ENCODE results near the gene VPS11. TPM values are rescaled to one million over a fixed set of nuclear protein-coding genes. Genes with fewer than 3 reads are reported as not detected.

The VPS11 gene
- polyA plus RNA-seq, 1 donor from 2014 or later: 24.8 TPM

GRCh38 chr11:119116601-119117000 lies 49.0 kb downstream of the VPS11 start:
- Histone ChIP-seq H3K36me3 (ENCODE audit: insufficient read depth, low read length) (no peaks in the 10 kb centered on the region), H3K9me3 (ENCODE audit: low read length) (no peaks in the 10 kb centered on the region), H3K9ac (ENCODE audit: low read length) (no peak overlapping the region), H3K27ac (ENCODE audit: low read length) (no peak overlapping the region), H3K79me2 (replicated peaks; ENCODE audit: insufficient read depth, low read length) (no peaks in the 10 kb centered on the region), H3K4me2 (ENCODE audit: low read length) (no peak overlapping the region), H3K27me3 (ENCODE audit: insufficient read depth, low read depth, low read length) (no peaks in the 10 kb centered on the region), H3K4me3 (ENCODE audit: low read length) (no peak overlapping the region), H3F3A (ENCODE audit: insufficient read depth, low read length, poor library complexity, severe bottlenecking) (no peaks in the 10 kb centered on the region), H4K20me1 (ENCODE audit: insufficient read depth) (no peaks in the 10 kb centered on the region), H2AFZ (ENCODE audit: low read depth, low read length) (no peak overlapping the region), H3K9me2 (ENCODE audit: insufficient read depth, low read length) (no peaks in the 10 kb centered on the region)
- TF ChIP-seq EZH2 (IDR thresholded peaks at IDR 0.05; ENCODE audit: borderline replicate concordance, insufficient read depth, low read length, poor library complexity, severe bottlenecking) (no peak), TAF1 (IDR thresholded peaks at IDR 0.05; ENCODE audit: low read depth) (no peak)
- TF ChIP-seq, protein P1, sequence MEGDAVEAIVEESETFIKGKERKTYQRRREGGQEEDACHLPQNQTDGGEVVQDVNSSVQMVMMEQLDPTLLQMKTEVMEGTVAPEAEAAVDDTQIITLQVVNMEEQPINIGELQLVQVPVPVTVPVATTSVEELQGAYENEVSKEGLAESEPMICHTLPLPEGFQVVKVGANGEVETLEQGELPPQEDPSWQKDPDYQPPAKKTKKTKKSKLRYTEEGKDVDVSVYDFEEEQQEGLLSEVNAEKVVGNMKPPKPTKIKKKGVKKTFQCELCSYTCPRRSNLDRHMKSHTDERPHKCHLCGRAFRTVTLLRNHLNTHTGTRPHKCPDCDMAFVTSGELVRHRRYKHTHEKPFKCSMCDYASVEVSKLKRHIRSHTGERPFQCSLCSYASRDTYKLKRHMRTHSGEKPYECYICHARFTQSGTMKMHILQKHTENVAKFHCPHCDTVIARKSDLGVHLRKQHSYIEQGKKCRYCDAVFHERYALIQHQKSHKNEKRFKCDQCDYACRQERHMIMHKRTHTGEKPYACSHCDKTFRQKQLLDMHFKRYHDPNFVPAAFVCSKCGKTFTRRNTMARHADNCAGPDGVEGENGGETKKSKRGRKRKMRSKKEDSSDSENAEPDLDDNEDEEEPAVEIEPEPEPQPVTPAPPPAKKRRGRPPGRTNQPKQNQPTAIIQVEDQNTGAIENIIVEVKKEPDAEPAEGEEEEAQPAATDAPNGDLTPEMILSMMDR (IDR thresholded peaks at IDR 0.05; ENCODE audit: poor library complexity, severe bottlenecking): no peak

DNA sequence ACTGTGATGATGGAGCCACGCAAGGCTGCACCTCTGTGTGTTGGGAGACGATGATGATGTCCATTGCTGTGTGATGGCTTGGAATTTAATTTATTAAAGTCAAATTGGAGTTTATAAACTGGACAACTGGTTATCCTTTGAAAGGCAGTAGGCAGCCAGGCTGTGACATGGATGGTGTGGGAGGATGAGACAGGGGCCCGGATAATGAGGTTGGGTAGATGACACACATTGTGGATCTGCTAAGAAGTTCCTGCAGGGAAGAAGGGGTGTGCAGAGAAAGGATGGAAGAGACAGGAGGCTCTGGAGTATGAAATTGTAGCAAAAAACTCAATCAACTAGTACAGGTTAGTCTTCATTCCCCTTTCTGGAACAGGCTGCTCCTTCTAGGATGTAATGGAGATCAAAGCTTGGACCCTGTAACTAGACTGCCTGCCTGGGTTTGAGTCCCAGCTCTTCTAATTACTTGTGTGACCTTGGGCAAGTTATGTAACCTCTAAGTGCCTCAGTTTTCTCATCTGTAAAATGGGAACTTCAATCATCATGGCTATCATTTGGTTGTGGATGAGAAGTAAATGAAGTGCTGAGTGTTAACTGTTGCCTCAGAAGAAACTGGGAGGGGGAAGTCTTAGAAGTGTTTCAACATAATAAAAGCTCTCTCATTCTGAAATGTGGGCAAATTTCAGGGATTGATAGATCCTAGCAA lies 49.5 kb downstream of the VPS11 start:
- TF ChIP-seq, protein P1 (IDR thresholded peaks at IDR 0.05; ENCODE audit: poor library complexity, severe bottlenecking): no peak
- no peak for TF ChIP-seq SMC3 (conservative IDR thresholded peaks at IDR 0.05; ENCODE audit: poor library complexity)
- TF ChIP-seq TAF1 (IDR thresholded peaks at IDR 0.05; ENCODE audit: low read depth): no peak
- TF ChIP-seq EP300 (conservative IDR thresholded peaks at IDR 0.05; ENCODE audit: poor library complexity, severe bottlenecking): no peak
- TF ChIP-seq POLR2AphosphoS5 (IDR thresholded peaks at IDR 0.05): no peak
- TF ChIP-seq REST (IDR thresholded peaks at IDR 0.05; ENCODE audit: borderline replicate concordance): no peak
- TF ChIP-seq RAD21 (conservative IDR thresholded peaks at IDR 0.05): no peak
- TF ChIP-seq EZH2 (IDR thresholded peaks at IDR 0.05; ENCODE audit: borderline replicate concordance, insufficient read depth, low read length, poor library complexity, severe bottlenecking): no peak
- TF ChIP-seq MXI1 (conservative IDR thresholded peaks at IDR 0.05; ENCODE audit: poor library complexity, severe bottlenecking): no peak
- Histone ChIP-seq H4K20me1 (ENCODE audit: insufficient read depth) (no peaks in the 10 kb centered on the region), H3K79me2 (replicated peaks; ENCODE audit: insufficient read depth, low read length) (peaks cover 4% of the 10 kb centered on the region), H3K9me3 (ENCODE audit: low read length) (no peaks in the 10 kb centered on the region), H3K36me3 (ENCODE audit: insufficient read depth, low read length) (no peaks in the 10 kb centered on the region), H3F3A (ENCODE audit: insufficient read depth, low read length, poor library complexity, severe bottlenecking) (no peaks in the 10 kb centered on the region), H3K27me3 (ENCODE audit: insufficient read depth, low read depth, low read length) (no peaks in the 10 kb centered on the region), H3K9me2 (ENCODE audit: insufficient read depth, low read length) (no peaks in the 10 kb centered on the region), H3K9ac (ENCODE audit: low read length) (no peak overlapping the region), H2AFZ (ENCODE audit: low read depth, low read length) (no peak overlapping the region), H3K4me3 (ENCODE audit: low read length) (no peak overlapping the region), H3K27ac (ENCODE audit: low read length) (no peak overlapping the region), H3K4me2 (ENCODE audit: low read length) (no peak overlapping the region)

All from neural cell (in vitro differentiated cells).